ENCODE measurements around the gene FRMPD2.
"Not testable (repeated sequence)": the region's sequence is repeated elsewhere in the genome, so short reads cannot be mapped to it uniquely, and the experiment has no call there.

FRMPD2 gene

GRCh38 chr10:48251152-48251524 lies 23.4 kb downstream of the FRMPD2 start:
- no peak for DNase-seq (ENCODE audit: low read depth)

- no peak for DNase-seq (ENCODE audit: low read depth)
Measured at GRCh38 chr10:48249763-48250351, 24.6 kb downstream of the FRMPD2 start.

- no peak for DNase-seq (ENCODE audit: low read depth)
Measured at GRCh38 chr10:48249004-48249762, 25.3 kb downstream of the FRMPD2 start.

DNA sequence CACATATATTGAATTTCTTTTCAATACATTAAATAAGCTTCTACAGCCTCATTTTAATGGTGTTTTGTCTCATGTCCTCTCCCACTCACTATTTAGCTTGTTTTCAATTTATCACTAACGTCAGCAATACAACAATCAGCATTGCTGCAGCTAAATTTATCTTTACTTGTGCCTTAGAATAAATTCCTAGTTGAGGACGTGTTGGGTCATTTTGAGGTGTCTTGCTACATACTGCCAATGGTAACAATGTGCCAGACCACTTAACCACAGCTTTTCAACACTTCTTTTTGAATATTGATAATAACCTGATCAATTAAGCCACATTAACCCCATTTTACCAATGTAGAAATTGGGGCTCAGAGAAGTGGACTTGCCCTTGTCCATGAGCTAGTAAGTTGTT lies 26.0 kb downstream of the FRMPD2 start:
- DNase-seq (ENCODE audit: low read depth) = no peak

GRCh38 chr10:48247680-48248079 lies 26.8 kb downstream of the FRMPD2 start:
- no peak for DNase-seq (ENCODE audit: low read depth)

GRCh38 chr10:48246501-48246900 lies 28.0 kb downstream of the FRMPD2 start:
- DNase-seq (ENCODE audit: low read depth) = no peak

DNA sequence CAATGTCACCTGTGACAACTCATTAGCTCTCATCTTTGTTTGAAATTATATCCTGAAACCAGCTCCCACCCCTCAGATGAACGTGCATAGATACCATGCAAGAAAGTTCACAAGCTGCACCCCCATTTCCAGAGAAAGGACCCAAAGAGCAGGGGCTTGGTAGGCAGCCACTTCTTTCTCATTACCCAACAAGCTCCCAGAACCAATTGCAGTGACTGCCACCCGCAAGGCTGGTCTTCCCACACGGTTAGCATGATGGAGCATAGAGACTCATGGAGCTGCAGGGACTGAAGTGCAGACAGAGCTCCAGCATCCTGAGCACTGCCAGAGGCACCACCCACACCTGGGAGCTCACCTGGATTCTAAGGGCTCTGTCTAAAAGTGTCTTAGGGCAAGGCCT lies 28.5 kb downstream of the FRMPD2 start:
- no peak for DNase-seq (ENCODE audit: low read depth)

- not testable (repeated sequence) for DNase-seq (ENCODE audit: low read depth)
Measured at GRCh38 chr10:48243921-48244320, 30.6 kb downstream of the FRMPD2 start.

- DNase-seq (ENCODE audit: low read depth) = no peak
Measured at GRCh38 chr10:48243487-48243886, 31.0 kb downstream of the FRMPD2 start.

DNA sequence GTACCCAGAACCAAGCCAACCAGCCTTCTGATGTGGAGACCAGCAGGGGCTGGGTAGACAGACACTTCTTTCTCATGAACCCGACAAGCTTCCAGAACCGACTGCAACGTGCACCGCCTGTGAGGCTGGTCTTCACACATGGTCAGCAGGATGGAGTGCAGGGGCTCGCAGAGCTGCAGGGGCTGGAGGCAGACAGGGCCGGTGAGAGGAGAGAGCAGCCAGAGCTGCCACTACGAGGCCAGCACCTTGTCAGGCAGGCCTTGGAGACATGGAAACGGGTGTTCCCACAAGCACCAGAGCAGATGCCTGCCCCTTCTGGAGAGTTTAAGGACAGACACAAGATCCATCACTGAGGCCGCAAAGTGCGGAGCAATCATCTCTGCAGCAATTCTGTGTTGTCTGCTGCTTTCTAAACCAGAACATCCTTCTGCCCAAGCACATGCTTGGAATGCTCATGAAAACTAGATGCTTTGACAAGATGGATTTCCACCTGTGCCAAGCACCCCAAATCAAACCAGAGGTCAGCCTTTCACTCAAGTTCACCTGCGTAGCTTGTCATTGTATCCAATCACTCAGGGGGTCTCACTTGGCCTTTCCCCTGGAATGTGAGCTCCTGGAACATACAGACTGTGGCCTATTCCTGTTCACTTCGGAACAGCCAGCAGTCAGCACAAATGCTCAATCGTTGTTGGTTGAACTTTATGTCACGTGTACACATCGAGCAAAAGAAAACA lies 32.2 kb downstream of the FRMPD2 start:
- no peak for DNase-seq (ENCODE audit: low read depth)

DNA sequence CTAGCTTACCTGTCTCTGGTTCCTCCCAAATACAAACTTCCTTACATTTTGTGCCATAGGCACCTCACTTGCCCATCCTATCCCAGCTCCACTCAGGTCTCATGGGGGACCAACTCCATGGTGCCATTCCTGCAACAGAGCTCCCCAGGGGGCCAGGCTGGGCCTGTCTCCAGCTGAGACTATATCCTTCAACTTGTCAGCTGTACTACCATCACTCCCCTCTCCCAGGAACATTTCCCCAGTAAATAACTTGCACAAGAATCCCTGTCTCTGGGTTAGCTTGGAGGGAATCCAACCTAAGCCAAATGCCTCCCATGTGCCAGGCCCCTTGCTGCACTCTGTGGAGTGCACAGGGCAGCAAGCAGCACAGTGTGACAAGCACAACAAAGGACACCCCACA lies 33.2 kb downstream of the FRMPD2 start:
- no peak for DNase-seq (ENCODE audit: low read depth)

GRCh38 chr10:48240196-48240595 lies 34.3 kb downstream of the FRMPD2 start:
- DNase-seq (ENCODE audit: low read depth) = no peak

GRCh38 chr10:48239618-48240017 lies 34.9 kb downstream of the FRMPD2 start:
- no peak for DNase-seq (ENCODE audit: low read depth)

DNA sequence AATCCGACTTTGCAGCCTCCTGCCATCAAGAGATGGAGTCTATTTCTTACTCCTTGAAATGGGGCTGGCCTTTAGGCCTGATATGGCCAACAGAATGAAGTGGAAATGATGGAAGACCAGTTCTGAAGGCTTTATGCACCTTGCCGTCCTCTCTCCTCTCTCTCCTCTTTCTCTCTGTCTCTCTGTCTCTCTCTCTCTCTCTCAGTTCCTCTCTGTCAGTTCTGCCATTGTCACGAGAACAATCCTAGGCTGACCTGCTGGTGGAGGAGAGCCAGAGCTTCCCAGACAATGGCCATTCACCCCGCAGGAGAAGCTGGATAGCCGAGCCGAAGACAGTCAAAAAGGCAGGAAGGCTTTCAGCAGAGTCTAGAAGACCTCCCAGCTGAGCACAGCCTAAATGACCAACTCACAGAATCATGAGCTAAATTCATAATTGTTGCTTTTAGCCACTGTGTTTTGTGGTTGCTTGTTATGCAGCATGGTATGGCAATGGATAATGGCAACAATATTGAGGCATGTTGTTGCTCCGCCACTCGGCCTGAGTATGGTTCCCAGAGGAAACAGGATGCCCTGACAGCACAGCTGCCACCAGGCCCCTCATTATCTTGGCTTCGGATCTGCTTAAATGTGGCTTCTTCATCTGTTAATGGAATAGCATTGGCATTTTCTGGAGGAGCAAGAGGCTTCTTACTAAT lies 35.5 kb downstream of the FRMPD2 start:
- no peak for DNase-seq (ENCODE audit: low read depth)

- no peak for DNase-seq (ENCODE audit: low read depth)
Measured at GRCh38 chr10:48237259-48238250, 36.9 kb downstream of the FRMPD2 start.

DNA sequence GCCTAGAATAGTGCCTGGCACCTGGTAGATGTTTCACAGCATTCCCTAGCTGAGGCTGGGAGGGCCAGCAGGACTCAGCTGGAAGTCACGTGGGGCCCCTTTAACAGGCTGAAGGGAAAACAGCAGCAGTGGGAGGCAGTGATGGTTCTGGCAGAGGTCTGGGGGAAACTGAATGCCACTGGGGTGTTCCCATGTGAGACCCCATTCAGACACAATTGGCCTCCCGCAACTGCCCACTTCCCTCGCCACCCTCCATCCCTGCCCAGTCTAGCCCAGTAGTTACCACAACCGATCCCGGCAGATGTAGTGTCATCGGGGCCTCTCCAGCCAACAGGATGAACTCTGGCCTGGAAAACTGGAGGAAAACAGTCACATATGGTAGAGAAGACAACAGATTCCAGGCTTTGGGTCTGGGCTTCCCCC lies 38.3 kb downstream of the FRMPD2 start:
- no peak for DNase-seq (ENCODE audit: low read depth)

DNA sequence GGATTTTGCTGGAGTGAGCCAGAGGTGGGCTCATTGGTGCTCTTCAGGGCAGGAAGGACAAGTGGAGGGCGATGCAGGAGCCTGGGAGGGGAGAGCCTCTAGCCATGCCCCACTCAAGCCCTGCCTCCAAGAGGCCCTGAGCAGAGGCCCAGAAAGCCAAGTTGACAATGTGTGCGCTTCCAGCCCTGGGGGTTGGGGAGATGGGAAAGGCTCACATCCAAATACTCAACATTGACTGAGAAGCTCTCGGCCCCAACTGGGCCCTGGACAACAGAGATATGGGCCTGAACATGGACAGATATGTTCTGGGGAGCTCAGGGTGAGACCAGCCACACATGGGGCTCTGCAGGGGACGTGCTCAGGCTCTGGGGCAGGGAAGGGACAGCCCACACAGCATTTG lies 39.0 kb downstream of the FRMPD2 start:
- no peak for DNase-seq (ENCODE audit: low read depth)

- no peak for DNase-seq (ENCODE audit: low read depth)
Measured at GRCh38 chr10:48234787-48235186, 39.7 kb downstream of the FRMPD2 start.

DNA sequence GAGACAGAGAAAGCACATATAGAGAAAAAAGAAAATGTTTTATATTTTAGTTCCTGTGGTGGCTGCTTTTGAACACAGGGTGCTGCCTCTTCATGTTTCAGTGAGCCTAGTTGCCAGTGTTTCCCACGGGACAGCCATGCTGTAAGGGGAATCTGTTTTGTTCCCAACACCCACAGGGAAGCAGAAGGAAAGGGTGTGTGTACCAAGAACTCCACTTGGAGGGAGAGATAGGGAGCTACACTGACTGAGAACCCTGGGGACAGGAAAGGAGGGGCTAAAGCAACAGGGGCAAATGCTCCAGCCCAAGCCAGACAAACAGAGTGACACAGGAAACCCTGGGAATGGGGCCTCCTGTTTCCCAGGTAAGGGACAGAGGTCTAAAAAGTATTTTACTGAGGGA lies 40.2 kb downstream of the FRMPD2 start:
- no peak for DNase-seq (ENCODE audit: low read depth)

GRCh38 chr10:48233559-48234005 lies 40.9 kb downstream of the FRMPD2 start:
- no peak for DNase-seq (ENCODE audit: low read depth)

- DNase-seq (ENCODE audit: low read depth) = no peak
Measured at GRCh38 chr10:48232717-48233447, 41.6 kb downstream of the FRMPD2 start.
